CD4-positive, alpha-beta T cell treated with Interleukin-4 for 1 hour (primary cell): ENCODE data around the gene OSBPL3.
"Not testable (repeated sequence)": the region's sequence is repeated elsewhere in the genome, so short reads cannot be mapped to it uniquely, and the experiment has no call there.

Experiments
- DNase-seq, 2 donors: peaks; one replicate each; pipeline ENCODE4 v3.0.0-alpha.2; 2020 to 2022

OSBPL3 gene

GRCh38 chr7:24916463-24917040 is 63.4 kb downstream of the OSBPL3 start:
- no peak for DNase-seq

DNA sequence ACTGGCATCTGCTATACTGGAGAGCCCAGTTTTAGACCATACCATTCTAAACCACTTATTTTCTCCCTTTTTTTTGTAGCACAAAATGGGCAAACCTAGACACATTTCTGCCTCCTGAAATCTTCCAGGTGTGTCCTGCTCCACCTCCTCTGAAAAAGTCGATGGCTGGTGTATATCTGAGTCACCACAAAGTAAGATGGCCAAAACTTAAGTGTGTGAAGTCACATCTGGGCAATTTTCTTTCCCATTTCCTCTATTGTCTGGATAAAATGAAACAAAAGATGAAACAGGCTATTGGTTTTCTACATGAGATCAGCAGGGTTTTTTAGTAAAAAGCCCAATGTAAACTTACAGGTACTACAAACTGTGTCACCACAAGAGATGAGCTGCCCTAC is 65.5 kb downstream of the OSBPL3 start:
- DNase-seq, result no peak

- no peak for DNase-seq
These were observed 66.0 kb downstream of the OSBPL3 start for GRCh38 chr7:24913801-24914464.

GRCh38 chr7:24912874-24913514 is 67.0 kb downstream of the OSBPL3 start:
- no peak for DNase-seq

GRCh38 chr7:24912424-24912823 is 67.6 kb downstream of the OSBPL3 start:
- DNase-seq, result no peak

GRCh38 chr7:24911213-24911603 is 68.8 kb downstream of the OSBPL3 start:
- peak; percentile 17 to 68 for DNase-seq

GRCh38 chr7:24910551-24911212 is 69.3 kb downstream of the OSBPL3 start:
- no peak for DNase-seq

GRCh38 chr7:24908727-24909126 is 71.3 kb downstream of the OSBPL3 start:
- no peak for DNase-seq

GRCh38 chr7:24908166-24908565 is 71.8 kb downstream of the OSBPL3 start:
- DNase-seq, result no peak

GRCh38 chr7:24907311-24907886 is 72.6 kb downstream of the OSBPL3 start:
- DNase-seq, result peak in 1 of 2 donors; percentile 57

GRCh38 chr7:24905996-24906770 is 73.8 kb downstream of the OSBPL3 start:
- DNase-seq, result no peak

DNA sequence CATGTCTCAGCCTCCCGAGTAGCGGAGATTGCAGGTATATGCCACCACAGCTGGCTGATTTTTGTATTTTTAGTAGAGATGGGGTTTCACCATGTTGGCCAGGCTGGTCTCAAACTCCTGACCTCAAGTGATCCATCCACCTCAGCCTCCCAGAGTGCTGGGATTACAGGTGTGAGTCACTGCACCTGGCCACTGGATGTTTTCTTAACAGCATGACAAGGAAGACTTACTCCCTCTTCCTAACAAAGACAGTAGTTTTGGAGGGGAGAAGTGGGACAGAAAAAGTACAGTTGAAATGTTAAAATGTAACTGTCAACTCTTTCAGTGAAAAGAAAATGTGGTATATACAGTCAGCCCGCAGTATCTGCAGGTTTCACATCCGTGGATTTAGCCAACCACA is 76.0 kb downstream of the OSBPL3 start:
- not testable (repeated sequence) for DNase-seq

DNA sequence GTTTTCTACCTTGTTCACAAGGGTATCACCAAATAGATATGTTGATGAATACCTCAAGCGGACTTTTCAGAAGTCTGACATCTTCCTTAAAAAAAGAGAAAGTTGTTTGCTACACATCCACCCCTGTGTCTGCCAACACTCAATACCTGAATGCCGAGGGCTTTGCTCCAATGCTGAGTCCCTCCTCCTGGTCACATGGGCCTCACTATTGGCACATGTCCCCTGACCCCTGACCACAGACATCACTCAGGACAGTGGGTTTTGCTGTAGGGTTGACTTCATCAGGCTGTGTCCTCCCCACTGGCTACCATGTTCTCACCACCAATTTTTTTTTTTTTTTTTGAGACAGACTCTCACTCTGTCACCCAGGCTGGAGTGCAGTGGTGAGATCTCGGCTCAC is 76.4 kb downstream of the OSBPL3 start:
- no peak for DNase-seq

DNA sequence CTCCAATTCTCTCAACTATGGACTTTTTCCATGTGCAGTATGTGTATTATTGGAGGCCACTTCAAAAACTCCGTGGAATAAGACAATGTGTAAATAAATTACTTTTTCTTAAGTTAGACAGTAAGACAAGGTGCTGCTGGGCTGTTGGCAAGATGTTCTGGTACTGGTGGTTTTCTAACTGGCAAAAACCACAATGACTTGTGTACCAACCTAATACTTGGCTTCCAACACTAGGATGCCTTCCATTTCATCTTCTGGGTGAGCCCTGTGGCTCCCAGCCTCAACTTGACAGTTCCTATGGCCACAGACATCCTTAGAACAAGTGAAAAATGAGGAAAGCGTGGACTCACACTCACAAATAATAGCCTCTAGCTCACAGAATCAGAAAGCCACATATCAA is 77.0 kb downstream of the OSBPL3 start:
- DNase-seq, result no peak

DNA sequence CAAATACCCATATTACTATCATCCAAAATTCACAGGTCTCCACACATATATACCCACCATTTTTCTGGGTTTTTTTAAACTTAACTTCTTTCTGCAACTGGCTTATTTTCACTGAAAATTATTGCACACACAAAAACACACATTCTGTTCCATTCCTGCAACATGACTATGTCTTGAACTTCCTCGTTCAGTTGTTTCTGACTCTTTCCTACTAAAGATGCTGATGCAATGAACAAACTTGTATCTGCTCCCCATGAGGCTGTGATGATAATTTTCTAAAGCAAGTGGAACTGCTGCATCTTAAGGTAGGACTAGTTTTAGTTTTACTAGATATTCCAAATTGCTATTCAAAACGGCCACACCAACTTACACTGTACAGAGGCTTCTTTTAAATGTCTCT is 77.7 kb downstream of the OSBPL3 start:
- DNase-seq, result no peak

- no peak for DNase-seq
These were observed 80.1 kb downstream of the OSBPL3 start for GRCh38 chr7:24899905-24900304.

- no peak for DNase-seq
These were observed 80.8 kb downstream of the OSBPL3 start for GRCh38 chr7:24899161-24899560.

DNA sequence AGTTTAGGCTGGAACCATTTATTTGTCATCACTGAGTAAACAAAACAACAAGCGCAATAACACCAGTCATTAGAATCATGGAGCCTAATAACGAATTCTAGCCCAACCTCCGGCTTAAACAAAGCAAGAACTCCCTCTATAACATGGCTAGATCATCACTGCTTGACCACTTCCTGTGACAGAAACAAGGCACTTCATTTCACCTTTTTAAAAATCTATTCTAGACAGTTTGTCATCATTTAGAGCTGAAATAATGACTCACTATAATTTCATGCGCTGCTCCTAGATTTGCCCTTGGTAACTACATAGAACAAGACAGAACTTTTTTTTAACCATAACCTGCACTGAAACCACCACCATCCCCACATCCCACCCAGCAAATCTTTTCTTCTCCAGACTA is 81.3 kb downstream of the OSBPL3 start:
- no peak for DNase-seq

DNA sequence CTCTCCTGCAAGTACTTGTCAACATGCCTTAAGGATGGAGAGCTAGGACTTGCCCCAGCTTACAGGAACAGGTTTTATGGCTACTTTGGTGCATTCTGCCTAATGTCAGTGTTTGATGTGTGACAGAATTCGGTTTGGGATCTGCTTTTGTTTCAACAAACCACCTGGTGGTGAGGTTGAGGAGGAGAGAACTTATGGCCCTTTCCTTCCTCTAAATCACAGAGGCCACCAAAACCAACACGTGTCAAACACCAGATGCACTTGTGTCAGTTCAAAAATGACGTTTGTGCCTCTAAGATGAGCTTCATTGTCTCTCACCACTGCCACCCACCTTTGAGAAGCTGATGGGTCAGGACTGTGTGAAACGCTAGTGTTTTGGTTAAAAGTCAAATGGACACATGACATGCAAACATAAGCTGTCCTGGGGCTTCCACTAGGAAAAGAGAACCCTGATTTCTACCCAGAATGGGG is 83.9 kb downstream of the OSBPL3 start:
- peak in 1 of 2 donors; percentile 17 for DNase-seq

DNA sequence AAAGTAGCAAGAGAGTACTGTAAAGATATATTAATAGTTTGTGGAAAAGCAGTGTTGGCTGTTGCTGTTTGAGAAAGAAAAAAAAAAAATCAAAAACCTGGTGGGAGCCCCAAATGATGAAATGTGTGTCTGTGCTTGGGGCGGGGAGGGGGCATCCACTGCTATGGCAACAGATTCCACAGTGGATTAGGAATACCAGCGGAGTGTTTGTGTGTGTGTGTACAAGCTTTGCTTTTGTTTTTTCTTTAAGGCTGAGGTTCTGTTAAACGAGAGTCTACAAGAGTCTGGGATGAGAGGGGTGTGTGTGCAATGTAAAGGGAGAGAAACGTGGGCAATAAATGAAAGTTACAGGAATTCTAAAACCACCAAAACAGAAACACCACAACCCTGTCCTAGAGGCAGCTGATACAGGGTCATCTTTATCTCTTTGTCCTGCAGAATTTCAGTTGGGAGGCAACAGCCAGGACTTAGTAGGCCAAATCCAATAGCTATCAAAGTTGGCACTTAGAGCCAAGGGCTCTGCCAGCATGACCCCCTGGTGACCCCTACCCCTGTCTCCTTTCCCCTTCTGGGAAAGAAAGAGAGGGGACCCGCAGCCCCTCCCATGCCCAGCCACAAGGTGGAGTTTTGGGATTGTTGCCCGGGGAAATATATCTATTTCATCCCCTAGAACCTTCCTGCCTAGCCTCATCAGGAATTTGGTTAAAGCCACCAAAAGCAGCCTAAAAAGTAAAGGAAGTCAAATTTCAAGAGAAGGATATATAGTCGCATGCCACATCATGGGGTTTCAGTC is 85.4 kb downstream of the OSBPL3 start:
- DNase-seq, result no peak

DNA sequence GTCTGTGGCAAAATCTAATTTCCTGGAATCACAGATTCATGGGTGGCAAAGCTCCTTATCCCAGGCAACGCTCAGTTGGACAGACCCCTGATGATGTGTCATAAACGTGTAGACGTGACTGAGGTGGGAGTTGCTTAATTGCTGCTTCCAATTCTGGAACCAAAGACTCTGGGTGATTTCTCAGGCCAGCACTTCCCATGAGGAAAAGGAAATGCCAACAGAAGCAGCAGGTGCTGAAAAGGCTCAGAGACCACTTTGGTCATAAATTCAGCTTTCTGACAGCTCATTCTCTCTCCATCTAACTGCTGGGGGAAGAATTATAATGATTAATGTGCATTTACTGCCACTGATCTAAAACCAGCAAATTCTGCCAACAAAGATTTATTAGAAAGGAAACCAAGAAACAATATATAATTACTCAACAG is 88.7 kb downstream of the OSBPL3 start:
- DNase-seq, result no peak

GRCh38 chr7:24889611-24890010 is 90.4 kb downstream of the OSBPL3 start:
- DNase-seq, result no peak
